Spinal cord (tissue), 10 donors: ENCODE measurements around the gene GALNT16. TPM values are rescaled to one million over a fixed set of nuclear protein-coding genes. Genes with fewer than 3 reads are reported as not detected.
"Not testable (repeated sequence)": the region's sequence is repeated elsewhere in the genome, so short reads cannot be mapped to it uniquely, and the experiment has no call there.

ENCODE experiments used
- DNase-seq, 6 donors: peaks; one replicate each; pipeline versions ENCODE4 v3.0.0 to v3.0.0-alpha.2; 2013 to 2015; ENCODE audit warnings: low spot score in 6 of 6, low read depth in 4 of 6
- H3K27ac ChIP-seq: one replicate; pipeline ENCODE4 v1.5.1; 2013; ENCODE audit warnings: low read depth, low read length, control low read depth
- H3K27me3 ChIP-seq: one replicate; pipeline ENCODE4 v1.6.1; 2013; ENCODE audit warnings: low read length; ENCODE audit not compliant: control insufficient read depth, insufficient read depth
- H3K36me3 ChIP-seq: one replicate; pipeline ENCODE4 v1.6.1; 2013; ENCODE audit warnings: low read length; ENCODE audit not compliant: control insufficient read depth, insufficient read depth
- H3K4me1 ChIP-seq: one replicate; pipeline ENCODE4 v1.6.1; 2013; ENCODE audit warnings: low read length; ENCODE audit not compliant: control insufficient read depth, insufficient read depth
- H3K4me3 ChIP-seq: one replicate; pipeline ENCODE4 v1.5.1; 2013; ENCODE audit warnings: low read depth, low read length, control low read depth
- H3K9me3 ChIP-seq: one replicate; pipeline ENCODE4 v1.6.1; 2013; ENCODE audit warnings: low read length; ENCODE audit not compliant: control insufficient read depth, insufficient read depth
- WGBS: methylation state at CpG from one replicate; pipeline ENCODE4 v1.1.5; 2013; ENCODE audit warnings: missing lambda C conversion rate; ENCODE audit not compliant: insufficient coverage; 5-methylcytosine and 5-hydroxymethylcytosine counted together
- polyA plus RNA-seq, 2 donors: library from polyadenylated mRNA; unstranded; fragments of 120-200 nt; gene quantifications; one replicate each; pipeline ENCODE4 v1.2.1, GENCODE V29; 2013; ENCODE audit not compliant: insufficient read length in 2 of 2
- total RNA-seq, 2 donors: library from RNA; depleted of rRNA in 1 of 2; stranded (reverse); fragments of 120-200 nt in 1 of 2; fragments of >200 nt in 1 of 2; gene quantifications; one replicate each; pipeline versions ENCODE4 v1.2.3 to v1.2.4, GENCODE V29; 2013 to 2014
- donor health status: healthy.

GALNT16 gene
- total and polyA plus RNA-seq, 4 donors: 9.5 to 60.2 (median 31.5) TPM

DNA sequence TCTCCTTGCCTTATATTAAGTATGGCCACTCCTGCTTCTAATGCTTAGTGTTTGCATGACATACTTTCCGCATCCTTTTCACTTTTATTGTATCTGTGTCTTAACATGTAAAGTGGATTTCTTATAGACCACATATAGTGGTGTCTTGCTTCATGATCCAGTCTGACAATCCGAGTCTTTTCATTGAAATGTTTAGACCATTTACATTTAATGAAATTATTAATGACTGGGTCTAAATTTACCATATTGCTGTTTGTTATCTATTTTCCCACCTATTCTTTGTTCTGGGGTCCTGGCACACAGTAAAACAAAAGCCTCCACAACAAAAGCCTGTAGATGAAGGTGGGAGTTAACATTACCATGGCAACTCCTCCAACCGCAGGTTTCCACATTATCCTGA, 115.2 kb downstream of the GALNT16 start:
- Histone ChIP-seq H3K27ac (no peak overlapping the region), H3K4me1 (no peaks in the 10 kb centered on the region), H3K27me3 (no peaks in the 10 kb centered on the region), H3K9me3 (no peaks in the 10 kb centered on the region), H3K36me3 (peaks cover 2% of the 10 kb centered on the region), H3K4me3 (no peak overlapping the region)
- no CpG with 5 or more reads among the region's 3 CpGs for WGBS
- no peak for DNase-seq

DNA sequence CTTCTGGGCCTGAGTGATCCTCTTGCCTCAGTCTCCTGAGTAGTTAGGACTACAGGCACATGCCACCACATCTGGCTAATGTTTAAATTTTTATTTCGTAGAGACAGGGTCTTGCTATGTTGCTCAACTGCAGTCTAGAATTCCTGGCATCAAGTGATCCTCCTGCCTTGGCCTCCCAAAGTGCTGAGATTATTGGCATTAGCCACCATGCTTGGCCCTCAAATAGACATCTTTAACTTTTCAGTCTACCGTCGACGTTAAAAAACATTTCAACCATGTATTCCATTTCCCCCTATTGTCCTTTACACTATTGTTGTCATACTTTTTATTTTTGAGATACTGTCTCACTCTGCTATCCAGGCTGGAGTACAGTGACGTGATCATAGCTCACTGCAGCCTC, 115.8 kb downstream of the GALNT16 start:
- H3K9me3 ChIP-seq: no peaks in the 10 kb centered on the region
- H3K4me1 ChIP-seq: no peaks in the 10 kb centered on the region
- no peak for DNase-seq
- no peak overlapping the region for H3K27ac ChIP-seq
- WGBS: 100% methylated on average over 2 of the region's 5 CpGs
- no peaks in the 10 kb centered on the region for H3K27me3 ChIP-seq
- H3K36me3 ChIP-seq: peaks cover 2% of the 10 kb centered on the region
- no peak overlapping the region for H3K4me3 ChIP-seq

DNA sequence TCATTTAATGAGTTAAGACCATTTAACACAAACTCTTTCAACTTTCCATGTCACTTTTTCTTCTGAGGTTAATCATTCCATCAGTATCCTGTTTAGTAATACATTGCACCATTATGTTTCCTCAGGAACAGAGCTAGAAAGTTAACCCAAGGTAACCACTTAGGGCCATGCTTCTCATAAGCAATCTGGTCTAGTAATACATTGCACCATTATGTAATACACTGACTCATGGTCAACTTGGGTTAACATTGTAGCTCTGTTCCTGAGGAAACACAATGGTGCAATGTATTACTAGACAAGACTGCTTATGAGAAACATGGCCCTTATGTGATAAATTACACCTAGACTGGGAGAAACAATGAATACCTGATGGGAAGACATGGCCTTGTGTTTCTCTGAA, 116.5 kb downstream of the GALNT16 start:
- Histone ChIP-seq H3K9me3 (no peaks in the 10 kb centered on the region), H3K27me3 (no peaks in the 10 kb centered on the region), H3K27ac (no peak overlapping the region), H3K4me3 (no peak overlapping the region), H3K36me3 (peaks cover 2% of the 10 kb centered on the region), H3K4me1 (no peaks in the 10 kb centered on the region)
- DNase-seq: no peak

DNA sequence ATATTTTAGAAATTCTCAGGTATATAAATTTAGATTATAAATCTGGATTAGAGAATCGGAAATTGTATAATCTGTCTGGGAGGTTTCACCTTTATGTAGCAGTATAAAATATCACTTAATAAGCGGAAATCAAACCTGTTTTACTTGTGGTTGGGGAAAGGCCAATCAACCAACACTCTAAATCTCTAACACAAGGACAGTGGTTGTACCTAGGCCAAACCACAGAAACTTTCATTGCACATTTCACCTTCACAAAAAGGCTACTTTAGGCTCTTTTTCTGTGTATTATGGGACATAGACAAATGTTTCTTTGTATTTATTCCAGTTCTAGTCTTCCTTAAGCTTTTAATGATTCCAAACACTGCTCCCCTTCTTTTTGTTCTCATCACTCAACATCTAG, 118.3 kb downstream of the GALNT16 start:
- no peak overlapping the region for H3K4me3 ChIP-seq
- WGBS: no CpG with 5 or more reads among the region's 2 CpGs
- H3K27ac ChIP-seq: no peak overlapping the region
- H3K27me3 ChIP-seq: no peaks in the 10 kb centered on the region
- no peak for DNase-seq
- no peaks in the 10 kb centered on the region for H3K4me1 ChIP-seq
- no peaks in the 10 kb centered on the region for H3K9me3 ChIP-seq
- H3K36me3 ChIP-seq: peaks cover 8% of the 10 kb centered on the region

DNA sequence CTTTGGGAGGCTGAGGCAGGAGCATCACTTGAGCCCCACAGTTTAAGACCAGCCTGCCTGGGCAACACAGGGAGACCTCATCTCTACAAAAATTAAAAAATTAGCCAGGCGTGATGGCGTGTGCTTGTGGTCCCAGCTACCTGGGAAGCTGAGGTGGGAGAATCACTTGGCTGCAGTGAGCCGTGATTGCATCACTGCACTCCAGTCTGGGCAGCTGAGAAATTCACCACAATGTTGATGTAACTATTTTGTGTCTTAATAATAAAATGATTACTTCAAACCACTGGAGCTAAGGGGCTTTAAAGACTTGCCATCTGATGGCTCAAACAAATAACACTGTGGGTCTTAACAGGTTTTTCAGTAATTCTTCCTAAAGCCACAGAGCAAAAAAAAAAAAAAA, 127.4 kb downstream of the GALNT16 start:
- DNase-seq: no peak
- no peak overlapping the region for H3K27ac ChIP-seq
- no CpG with 5 or more reads among the region's 3 CpGs for WGBS
- H3K9me3 ChIP-seq: no peaks in the 10 kb centered on the region
- no peak overlapping the region for H3K4me3 ChIP-seq
- H3K36me3 ChIP-seq: peaks cover 24% of the 10 kb centered on the region
- H3K27me3 ChIP-seq: no peaks in the 10 kb centered on the region
- no peaks in the 10 kb centered on the region for H3K4me1 ChIP-seq

DNA sequence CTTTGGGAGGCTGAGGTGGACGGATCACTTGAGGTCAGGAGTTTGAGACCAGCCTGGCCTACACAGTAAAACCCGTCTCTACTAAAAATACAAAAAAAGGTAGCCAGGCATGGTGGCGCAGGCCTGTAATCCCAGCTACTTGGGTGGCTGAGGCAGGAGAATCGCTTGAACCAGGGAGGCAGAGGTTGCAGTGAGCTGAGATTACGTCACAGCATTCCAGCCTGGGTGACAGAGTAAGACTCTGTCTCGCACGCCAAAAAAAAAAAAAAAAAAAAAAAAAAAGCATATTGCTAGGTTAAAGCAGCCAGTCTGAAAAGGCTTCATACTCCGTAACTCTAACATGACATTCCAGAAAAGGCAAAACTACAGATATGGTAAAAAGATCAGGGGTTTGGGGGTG, 131.4 kb downstream of the GALNT16 start:
- not testable (repeated sequence) for H3K27me3 ChIP-seq, H3K9me3 ChIP-seq, H3K27ac ChIP-seq, H3K4me1 ChIP-seq, DNase-seq, H3K4me3 ChIP-seq
- peaks cover 38% of the 10 kb centered on the region for H3K36me3 ChIP-seq
- WGBS: 100% methylated on average over 1 of the region's 8 CpGs

DNA sequence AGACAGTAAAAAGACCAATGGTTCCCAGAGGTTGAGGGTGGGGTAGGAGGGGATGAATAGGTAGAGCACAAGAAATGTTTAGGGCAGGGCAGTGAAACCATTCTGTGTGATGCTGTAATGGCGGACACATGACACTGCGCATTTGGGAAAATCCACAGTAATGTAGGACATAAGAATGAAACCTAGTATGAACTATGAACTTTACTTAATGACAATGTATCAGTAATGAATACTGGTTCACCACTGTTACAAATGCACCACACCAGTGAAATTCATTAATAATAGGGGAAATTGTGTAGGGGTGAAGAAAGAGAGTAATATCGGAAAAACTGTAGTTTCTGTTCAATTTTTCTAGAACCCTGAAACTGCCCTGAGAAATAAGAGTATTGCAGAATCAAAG, 132.5 kb downstream of the GALNT16 start:
- H3K9me3 ChIP-seq: no peaks in the 10 kb centered on the region
- no peaks in the 10 kb centered on the region for H3K27me3 ChIP-seq
- no peak overlapping the region for H3K4me3 ChIP-seq
- no peak for DNase-seq
- H3K27ac ChIP-seq: no peak overlapping the region
- peaks cover 4% of the 10 kb centered on the region for H3K4me1 ChIP-seq
- no CpG with 5 or more reads among the region's 3 CpGs for WGBS
- peaks cover 35% of the 10 kb centered on the region for H3K36me3 ChIP-seq

DNA sequence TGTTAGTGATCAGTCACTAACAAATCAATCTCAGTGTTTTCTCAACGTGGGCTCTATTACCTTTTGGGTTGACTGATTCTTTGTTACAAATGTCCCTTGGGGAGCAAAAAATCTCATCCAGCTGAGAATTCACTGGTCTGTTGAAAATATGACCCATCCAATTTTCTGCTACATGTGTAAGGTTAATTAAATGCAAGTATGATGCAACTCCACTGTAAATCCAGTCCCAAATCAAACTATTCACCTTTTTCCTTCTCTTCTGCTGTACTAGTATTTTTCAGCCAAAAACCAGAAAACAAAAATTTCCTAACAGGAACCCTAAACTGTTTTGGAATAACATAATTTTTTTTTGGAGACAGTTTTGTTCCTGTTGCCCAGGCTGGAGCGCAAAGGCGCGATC, 136.0 kb downstream of the GALNT16 start:
- Histone ChIP-seq H3K9me3 (no peaks in the 10 kb centered on the region), H3K27me3 (no peaks in the 10 kb centered on the region), H3K36me3 (peaks cover 22% of the 10 kb centered on the region), H3K27ac (no peak overlapping the region), H3K4me1 (peaks cover 10% of the 10 kb centered on the region), H3K4me3 (no peak overlapping the region)
- no peak for DNase-seq
- WGBS: 100% methylated on average over 3 of the region's 4 CpGs

DNA sequence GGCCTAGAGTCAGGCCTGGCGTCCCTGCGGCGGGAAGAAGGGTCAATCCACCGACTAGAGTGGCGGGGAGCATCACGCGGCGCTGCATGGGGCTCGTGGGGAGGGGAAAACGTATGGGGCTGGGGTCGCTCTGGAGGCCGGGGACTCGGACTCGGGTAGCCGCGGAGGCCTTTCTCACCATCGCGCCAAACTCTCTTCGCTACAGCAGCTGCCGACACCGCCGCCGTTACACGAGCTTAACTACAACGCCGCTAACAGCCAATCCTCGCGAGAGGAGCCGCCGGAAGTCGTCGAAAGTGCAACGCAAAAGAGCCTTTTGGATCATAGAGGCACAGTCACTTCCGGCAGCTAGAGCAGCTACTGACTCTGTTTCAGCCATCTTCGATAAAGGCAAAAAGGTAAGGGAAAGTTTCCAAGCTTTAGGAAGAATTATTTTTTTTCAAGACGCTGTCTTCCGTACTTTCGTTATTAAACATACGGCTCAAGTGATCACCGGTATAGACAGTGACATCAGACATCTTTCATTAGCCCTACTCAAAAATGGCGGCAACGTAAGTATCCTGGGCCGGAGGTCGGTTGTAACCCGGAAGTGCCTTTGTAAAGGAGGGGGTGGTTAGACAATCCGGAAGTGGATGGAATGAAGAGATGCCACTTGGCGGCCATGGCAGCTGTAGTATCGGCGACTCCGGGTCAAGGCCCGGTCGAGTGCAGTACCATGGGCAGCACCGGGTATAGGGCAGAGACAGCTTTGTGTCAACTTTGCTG, 138.3 kb downstream of the GALNT16 start, which contains the start of the genes ERH and SLC39A9:
Gene ERH (minus strand): TSS at position 247 of the 765 bp plus-strand sequence. CDS start 66 bp downstream, at position 181.
Gene SLC39A9 (plus strand): TSS at position 640 of the 765 bp plus-strand sequence. CDS start 678 bp downstream, outside the sequence.
- Histone ChIP-seq H3K27ac (peak within 1 kb of the TSS; percentile 89), H3K4me1 (peaks cover 12% of the 10 kb centered on the region), H3K9me3 (no peaks in the 10 kb centered on the region), H3K4me3 (peak within 1 kb of the TSS; percentile 97), H3K36me3 (peaks cover 12% of the 10 kb centered on the region), H3K27me3 (no peaks in the 10 kb centered on the region)
- DNase-seq: peak; percentile 95 to 100 (median 98)
- 0% methylated on average over 49 of the region's 53 CpGs for WGBS

DNA sequence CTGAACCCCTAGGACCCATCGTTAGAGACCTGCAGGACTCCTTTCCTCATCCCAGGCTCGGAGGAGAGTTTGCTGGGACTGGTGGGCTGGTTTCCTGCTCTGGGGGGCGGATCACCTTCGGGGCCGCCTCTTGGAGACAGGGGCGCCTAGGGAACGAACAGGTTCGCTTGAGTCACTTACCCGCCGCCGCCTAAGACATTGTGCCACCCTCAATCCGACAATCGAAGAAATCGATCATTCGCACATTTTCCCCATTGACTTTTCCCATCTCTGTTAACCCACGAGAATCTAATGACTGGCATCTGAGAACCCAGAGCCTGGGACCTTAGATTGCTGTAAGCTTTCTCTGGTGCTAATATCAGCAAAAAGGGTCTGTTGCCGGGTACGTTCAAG, 138.9 kb downstream of the GALNT16 start:
- peak overlapping the region; percentile 89 for H3K27ac ChIP-seq
- DNase-seq: no peak
- H3K36me3 ChIP-seq: peaks cover 8% of the 10 kb centered on the region
- 0% methylated on average over 15 of the region's 18 CpGs for WGBS
- H3K4me3 ChIP-seq: peak overlapping the region; percentile 97
- H3K9me3 ChIP-seq: no peaks in the 10 kb centered on the region
- peaks cover 12% of the 10 kb centered on the region for H3K4me1 ChIP-seq
- H3K27me3 ChIP-seq: no peaks in the 10 kb centered on the region
